Coronary artery (tissue), 2 donors: ENCODE results near the gene CDKL2.
"Not testable (repeated sequence)": the region's sequence is repeated elsewhere in the genome, so short reads cannot be mapped to it uniquely, and the experiment has no call there.

Source experiments
- DNase-seq: peaks from one replicate; pipeline ENCODE4 v3.0.0-alpha.2; 2017; ENCODE audit warnings: low spot score
- H3K27ac ChIP-seq, 2 donors: fragments of 200-600 bp; sonication (generic); one replicate each; pipeline ENCODE4 v1.5.1; 2016 to 2019
- H3K4me3 ChIP-seq: fragments of 200-600 bp; sonication (generic); 2 replicates; pipeline ENCODE4 v1.5.1; 2016; ENCODE audit warnings: mild to moderate bottlenecking, moderate library complexity
- CTCF ChIP-seq: fragments of 200-600 bp; sonication (generic); IDR thresholded peaks from one replicate; pipeline ENCODE4 v1.5.1; 2019; ENCODE audit warnings: antibody characterized with exemption

The CDKL2 gene

DNA sequence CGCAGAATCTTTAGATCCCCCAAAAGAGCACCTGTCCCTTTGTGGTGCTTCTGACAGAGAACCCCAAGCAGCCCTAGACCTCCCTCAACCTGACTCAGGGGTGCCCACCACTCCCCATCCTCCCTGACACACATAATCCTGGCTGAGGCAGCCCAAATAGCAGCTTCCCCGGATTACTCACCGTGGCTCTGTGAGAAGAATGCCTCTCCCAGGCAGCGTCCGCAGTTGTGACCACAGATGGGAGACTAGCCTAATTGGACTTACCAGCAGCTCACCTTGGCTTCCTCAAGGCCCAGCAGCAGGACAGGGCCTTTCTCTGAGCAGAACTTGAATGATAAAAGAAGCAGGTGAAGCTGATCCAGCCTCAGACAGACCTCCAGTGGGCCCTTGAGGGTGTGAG, 84.8 kb downstream of the CDKL2 start:
- H3K4me3 ChIP-seq: no peak overlapping the region
- TF ChIP-seq CTCF: no peak
- no peak overlapping the region for H3K27ac ChIP-seq
- no peak for DNase-seq

DNA sequence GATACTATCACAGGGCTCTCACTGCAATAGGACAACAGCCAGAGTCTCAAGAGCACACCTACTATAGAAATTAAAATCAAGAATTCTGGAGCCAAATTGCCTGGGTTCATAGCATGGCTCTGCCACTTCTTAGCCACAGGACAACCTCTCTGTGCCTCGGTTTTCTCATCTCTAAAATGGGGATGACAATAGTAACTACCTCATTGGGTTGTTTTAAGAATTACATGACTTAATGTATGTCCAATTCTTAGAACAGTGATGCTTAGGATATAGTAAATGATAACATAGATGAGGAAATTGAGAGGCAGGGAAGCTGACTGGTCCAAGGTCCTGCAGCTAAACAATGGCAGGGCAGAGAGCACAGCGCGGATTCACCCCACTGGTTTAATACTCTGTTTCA, 85.5 kb downstream of the CDKL2 start:
- TF ChIP-seq CTCF: no peak
- Histone ChIP-seq H3K4me3 (no peak overlapping the region), H3K27ac (no peak overlapping the region)
- no peak for DNase-seq

GRCh38 chr4:75544220-75544619, 86.1 kb downstream of the CDKL2 start:
- not testable (repeated sequence) for H3K27ac ChIP-seq, H3K4me3 ChIP-seq, DNase-seq

GRCh38 chr4:75542824-75543223, 87.5 kb downstream of the CDKL2 start:
- TF ChIP-seq CTCF: no peak
- H3K27ac ChIP-seq: no peak overlapping the region
- no peak for DNase-seq
- no peak overlapping the region for H3K4me3 ChIP-seq

DNA sequence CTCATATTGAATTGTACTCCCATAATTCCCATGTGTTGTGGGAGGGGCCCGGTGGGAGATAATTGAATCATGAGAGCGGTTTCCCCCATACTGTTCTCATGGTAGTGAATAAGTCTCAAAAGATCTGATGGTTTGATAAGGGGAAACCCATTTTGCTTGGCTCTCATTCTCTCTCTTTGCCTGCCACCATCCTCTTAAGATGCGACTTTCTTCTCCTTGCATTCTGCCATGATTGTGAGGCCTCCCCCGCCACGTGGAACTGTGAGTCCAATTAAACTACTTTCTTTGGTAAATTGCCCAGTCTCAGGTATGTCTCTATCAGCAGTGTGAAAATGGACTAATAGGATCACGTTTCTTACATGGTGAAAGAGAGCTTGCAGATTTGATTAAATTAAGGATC, 93.0 kb downstream of the CDKL2 start:
- not testable (repeated sequence) for DNase-seq

DNA sequence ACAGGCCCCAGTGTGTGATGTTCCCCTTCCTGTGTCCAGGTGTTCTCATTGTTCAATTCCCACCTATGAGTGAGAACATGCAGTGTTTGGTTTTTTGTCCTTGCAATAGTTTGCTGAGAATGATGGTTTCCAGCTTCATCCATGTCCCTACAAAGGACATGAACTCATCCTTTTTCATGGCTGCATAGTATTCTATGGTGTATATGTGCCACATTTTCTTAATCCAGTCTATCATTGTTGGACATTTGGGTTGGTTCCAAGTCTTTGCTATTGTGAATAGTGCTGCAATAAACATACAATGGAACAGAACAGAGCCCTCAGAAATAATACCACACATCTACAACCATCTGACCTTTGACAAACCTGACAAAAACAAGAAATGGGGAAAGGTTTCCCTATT, 96.4 kb downstream of the CDKL2 start:
- not testable (repeated sequence) for H3K27ac ChIP-seq, H3K4me3 ChIP-seq, DNase-seq

More for the DNA sequence above, 93.0 kb downstream of the CDKL2 start:
- H3K27ac ChIP-seq, H3K4me3 ChIP-seq: not testable (repeated sequence)

GRCh38 chr4:75533339-75533887, 96.9 kb downstream of the CDKL2 start:
- not testable (repeated sequence) for H3K4me3 ChIP-seq, H3K27ac ChIP-seq, DNase-seq

DNA sequence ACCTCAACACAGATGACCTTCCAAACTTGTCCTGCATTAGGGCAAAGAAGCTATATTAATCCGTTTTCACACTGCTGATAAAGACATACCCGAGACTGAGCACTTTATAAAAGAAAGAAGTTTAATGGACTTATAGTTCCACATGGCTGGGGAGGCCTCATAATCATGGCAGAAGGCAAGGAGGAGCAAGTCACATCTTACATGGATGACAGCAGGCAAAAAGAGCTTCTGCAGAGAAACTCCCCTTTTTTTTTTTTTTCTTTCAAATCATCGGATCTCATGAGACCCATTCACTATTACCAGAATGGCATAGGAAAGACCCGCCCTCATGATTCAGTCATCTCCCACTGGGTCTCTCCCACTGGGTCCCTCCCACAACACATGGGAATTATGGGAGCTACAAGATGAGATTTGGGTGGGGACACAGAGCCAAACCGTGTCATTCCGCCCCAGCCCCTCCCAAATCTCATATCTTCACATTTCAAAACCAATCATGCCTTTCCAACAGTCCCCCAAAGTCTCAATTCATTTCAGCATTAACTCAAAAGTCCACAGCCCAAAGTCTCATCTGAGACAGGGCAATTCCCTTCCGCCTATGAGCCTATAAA, 98.7 kb downstream of the CDKL2 start:
- H3K27ac ChIP-seq, H3K4me3 ChIP-seq, DNase-seq: not testable (repeated sequence)

GRCh38 chr4:75530556-75531322, 99.6 kb downstream of the CDKL2 start:
- Histone ChIP-seq H3K4me3 (no peak overlapping the region), H3K27ac (no peak overlapping the region)
- DNase-seq: no peak
- TF ChIP-seq CTCF: no peak
